Heart left ventricle (tissue), 16 donors: ENCODE results near the gene MRPL58. TPM values are rescaled to one million over a fixed set of nuclear protein-coding genes. Genes with fewer than 3 reads are reported as not detected.
A peak's percentile ranks its signal among the peaks of the same experiment; 100 is the strongest.

ENCODE experiments used
- ATAC-seq, 4 donors: fragments of 200-7000 bp; cut with Tn5 transposase; one replicate each; pipeline ENCODE4 v1.9.1; 2020 to 2022; ENCODE audit warnings: moderate library complexity in 4 of 4, mild to moderate bottlenecking in 3 of 4, moderate number of reproducible peaks in 1 of 4
- DNase-seq, 5 donors: peaks; one replicate each; pipeline ENCODE4 v3.0.0-alpha.2; 2020
- H3K27ac ChIP-seq, 12 donors: fragments of 200-600 bp; sonication (generic) in 4 of 12; one replicate each; pipeline versions ENCODE4 v1.5.0 to v1.8.0; 2016 to 2022; ENCODE audit warnings: mild to moderate bottlenecking in 2 of 12
- H3K27me3 ChIP-seq, 9 donors: fragments of 200-600 bp; sonication (generic) in 2 of 9; one replicate each; pipeline versions ENCODE4 v1.5.1 to v1.8.0; 2016 to 2022; ENCODE audit warnings: mild to moderate bottlenecking in 3 of 9
- H3K36me3 ChIP-seq, 9 donors: fragments of 200-600 bp; sonication (generic) in 2 of 9; one replicate each; pipeline versions ENCODE4 v1.5.0 to v1.8.0; 2018 to 2022; ENCODE audit warnings: mild to moderate bottlenecking in 2 of 9
- H3K4me1 ChIP-seq, 12 donors: fragments of 200-600 bp; sonication (generic) in 4 of 12; one replicate each; pipeline versions ENCODE4 v1.5.0 to v1.8.0; 2016 to 2022; ENCODE audit warnings: mild to moderate bottlenecking in 3 of 12
- H3K4me3 ChIP-seq, 12 donors: fragments of 200-600 bp; sonication (generic) in 4 of 12; one replicate each; pipeline versions ENCODE4 v1.5.0 to v1.8.0; 2017 to 2022; ENCODE audit warnings: mild to moderate bottlenecking in 9 of 12, moderate library complexity in 4 of 12
- H3K9me3 ChIP-seq, 12 donors: fragments of 200-600 bp; sonication (generic) in 4 of 12; one replicate each; pipeline versions ENCODE4 v1.5.0 to v1.8.0; 2016 to 2022; ENCODE audit warnings: mild to moderate bottlenecking in 1 of 12
- POLR2A ChIP-seq, 2 donors: fragments of 450-650 bp; IDR thresholded peaks; one replicate each; pipeline ENCODE4 v1.6.1; 2017; ENCODE audit warnings: antibody characterized with exemption in 2 of 2, mild to moderate bottlenecking in 2 of 2, moderate library complexity in 2 of 2
- WGBS, 4 donors: extraction: QIAGEN DNeasy Blood & Tissue Kit in 2 of 4; methylation state at CpG; one replicate each; pipeline versions ENCODE4 v1.1.5 to v1.1.7; 2013 to 2018; 5-methylcytosine and 5-hydroxymethylcytosine counted together
- intact Hi-C, 10 donors: fragments of 100-400 bp; cut with DNase I; formaldehyde crosslinking; loops; one replicate each; pipeline versions ENCODE4 v1.11.1 to v1.14.2; 2022
- polyA plus RNA-seq, 2 donors: library from polyadenylated mRNA; stranded (reverse); fragments of 200-250 nt; gene quantifications; one replicate each; pipeline ENCODE4 v1.2.3, GENCODE V29; 2013
- total RNA-seq, 9 donors: library from RNA; depleted of rRNA in 2 of 9; stranded (reverse); fragments of >200 nt in 2 of 9; fragmentation: NEBNext Ultra II Directional in 3 of 9; extraction: Animal tissue kit (Norgen Biotek cat#: 25700) in 3 of 9; gene quantifications; one replicate each; pipeline versions ENCODE4 v1.1.0 to v1.2.4, GENCODE V29; 2016 to 2023
- TF ChIP-seq, protein P1 (sequence below), 12 donors: fragments of 200-600 bp; sonication (generic) in 4 of 12; IDR thresholded peaks; one replicate each; pipeline versions ENCODE4 v1.5.0 to v1.8.0; 2018 to 2022; ENCODE audit warnings: antibody characterized with exemption in 12 of 12, mild to moderate bottlenecking in 5 of 12
- donor health status: ischemic (EF 13 %, LVEDD 7.1; RV severe dilation, severe dysfunction).
- donor health status: healthy with polysubstance abuse.
- donor health status: DM: no; HTN: yes; CAD: no.
- donor health status: DM: no; HTN: no; CAD: no.
- donor health status: ischemic (EF 25% LVEDD 6.9; RV normal size, moderate dysfunction).
- donor health status: ischemic (EF 25% LVEDD 5.7; RV mildly dilated, moderate dysfunction).
- donor health status: healthy.
- donor health status: DM: yes; HTN: yes; CAD: no.
- donor health status: ischemic (EF 35%, LVEDD 5.7; RV mildly dilated, moderate dysfunction).
- donor health status: nonischemic (EF 11% LVEDD 7.7; RV severe dilation, severe dysfunction).
- donor health status: DM: yes; HTN: yes; CAD: no.
- donor health status: PGD.
- donor health status: ischemic (EF 29% LVEDD 5.4; RV normal size, mild dysfunction).
- donor health status: nonischemic (EF 23%, LVEDD 6.1; RV moderate dilation, normal function).

MRPL58 gene
- total and polyA plus RNA-seq, 11 donors: 41.0 to 93.8 (median 60.9) TPM

- peaks cover 0 to 43% (median 18%) of the 10 kb centered on the region in 12 donors for H3K4me1 ChIP-seq
- H3K36me3 ChIP-seq: no peaks in the 10 kb centered on the region
- intact Hi-C loops: loop anchor here in 9 of 10 donors (5.0 to 10.0 kb wide), 6 partner anchors 43 to 215 kb away; partner anchors contain the start of genes CDR2L (in 3 of the 9) and HID1 (in 1 of the 9)
These were observed 17.7 kb downstream of the MRPL58 start for GRCh38 chr17:75030161-75030560.

DNA sequence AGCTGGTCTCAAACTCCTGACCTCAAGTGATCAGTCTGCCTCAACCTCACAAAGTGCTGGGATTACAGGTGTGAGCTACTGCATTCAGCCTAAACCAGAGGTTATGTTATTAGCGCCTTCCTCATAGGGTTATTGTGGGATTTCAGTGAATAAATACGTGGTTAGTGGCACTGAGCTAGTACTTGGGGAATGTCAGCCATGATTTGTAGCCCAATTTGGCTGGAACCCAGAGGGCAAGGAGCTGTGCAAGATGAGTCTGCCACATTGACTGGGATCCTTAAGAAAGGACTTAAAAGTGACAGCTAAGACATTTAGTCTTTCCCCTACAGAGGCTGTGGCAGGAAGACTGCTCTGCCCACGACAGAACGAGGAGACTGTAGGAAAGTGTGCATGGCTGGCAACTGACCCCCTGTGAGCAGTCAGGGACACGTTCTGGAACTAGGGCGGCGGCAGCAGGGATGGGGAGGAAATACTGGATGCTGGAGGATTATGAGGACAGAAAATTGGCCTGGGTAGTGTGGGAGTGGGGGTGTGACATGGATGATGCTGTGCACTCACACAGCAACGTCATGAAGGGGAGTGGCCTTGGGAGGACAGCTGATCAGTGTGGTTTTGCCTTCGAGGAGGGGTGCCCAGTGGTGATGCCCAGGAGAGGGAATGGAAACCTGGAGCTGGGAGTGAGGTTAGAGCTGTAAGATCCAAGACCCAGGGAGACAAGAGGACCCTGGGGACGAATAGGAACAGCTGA lies 19.7 kb downstream of the MRPL58 start:
- peaks cover 0 to 48% (median 31%) of the 10 kb centered on the region in 12 donors for H3K4me1 ChIP-seq
- H3K9me3 ChIP-seq: peaks cover 0 to 6% (median 0%) of the 10 kb centered on the region in 12 donors
- TF ChIP-seq, protein P1, sequence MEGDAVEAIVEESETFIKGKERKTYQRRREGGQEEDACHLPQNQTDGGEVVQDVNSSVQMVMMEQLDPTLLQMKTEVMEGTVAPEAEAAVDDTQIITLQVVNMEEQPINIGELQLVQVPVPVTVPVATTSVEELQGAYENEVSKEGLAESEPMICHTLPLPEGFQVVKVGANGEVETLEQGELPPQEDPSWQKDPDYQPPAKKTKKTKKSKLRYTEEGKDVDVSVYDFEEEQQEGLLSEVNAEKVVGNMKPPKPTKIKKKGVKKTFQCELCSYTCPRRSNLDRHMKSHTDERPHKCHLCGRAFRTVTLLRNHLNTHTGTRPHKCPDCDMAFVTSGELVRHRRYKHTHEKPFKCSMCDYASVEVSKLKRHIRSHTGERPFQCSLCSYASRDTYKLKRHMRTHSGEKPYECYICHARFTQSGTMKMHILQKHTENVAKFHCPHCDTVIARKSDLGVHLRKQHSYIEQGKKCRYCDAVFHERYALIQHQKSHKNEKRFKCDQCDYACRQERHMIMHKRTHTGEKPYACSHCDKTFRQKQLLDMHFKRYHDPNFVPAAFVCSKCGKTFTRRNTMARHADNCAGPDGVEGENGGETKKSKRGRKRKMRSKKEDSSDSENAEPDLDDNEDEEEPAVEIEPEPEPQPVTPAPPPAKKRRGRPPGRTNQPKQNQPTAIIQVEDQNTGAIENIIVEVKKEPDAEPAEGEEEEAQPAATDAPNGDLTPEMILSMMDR (IDR thresholded peaks at IDR 0.05): no peak
- no peak for TF ChIP-seq POLR2A (IDR thresholded peaks at IDR 0.05)
- no peaks in the 10 kb centered on the region for H3K36me3 ChIP-seq
- no peaks in the 10 kb centered on the region for H3K27me3 ChIP-seq
- DNase-seq (peak; percentile 69 to 85 (median 78)), ATAC-seq (peak in 3 of 4 donors; percentile 21 to 34 (median 21))
- intact Hi-C loops: loop anchor here in 9 of 10 donors (2.0 to 10.0 kb wide), 7 partner anchors 19 to 217 kb away; partner anchors contain the start of genes CDR2L (in 3 of the 9), HID1 (in 1 of the 9) and MRPL58 (in 1 of the 9)
- peak overlapping the region in 11 of 12 donors; percentile 23 to 96 (median 48) for H3K27ac ChIP-seq
- peak overlapping the region in 10 of 12 donors; percentile 5 to 83 (median 68) for H3K4me3 ChIP-seq
- 20 to 26% (median 25%) methylated on average over 10 of the region's 10 CpGs for WGBS, 4 donors

More at GRCh38 chr17:75030161-75030560, 17.7 kb downstream of the MRPL58 start:
- DNase-seq: no peak
- WGBS, 4 donors: 76 to 94% (median 88%) methylated on average over 8 of the region's 8 CpGs
- Histone ChIP-seq H3K27ac (no peak overlapping the region), H3K9me3 (peaks cover 0 to 6% (median 0%) of the 10 kb centered on the region in 12 donors), H3K4me3 (no peak overlapping the region), H3K27me3 (no peaks in the 10 kb centered on the region)
- no peak for ATAC-seq
- no peak for TF ChIP-seq POLR2A (IDR thresholded peaks at IDR 0.05)
- TF ChIP-seq, protein P1 (IDR thresholded peaks at IDR 0.05): no peak

- Histone ChIP-seq H3K27me3 (no peaks in the 10 kb centered on the region), H3K27ac (peak overlapping the region in 11 of 12 donors; percentile 23 to 96 (median 86)), H3K36me3 (peaks cover 0 to 5% (median 0%) of the 10 kb centered on the region in 9 donors), H3K4me1 (peaks cover 0 to 50% (median 31%) of the 10 kb centered on the region in 12 donors), H3K9me3 (peaks cover 0 to 6% (median 0%) of the 10 kb centered on the region in 12 donors), H3K4me3 (peak overlapping the region in 11 of 12 donors; percentile 5 to 83 (median 68))
- peak in 4 of 5 donors; percentile 47 to 56 (median 50) for DNase-seq
- intact Hi-C loops: loop anchor here in 9 of 10 donors (2.0 to 10.0 kb wide), 7 partner anchors 20 to 218 kb away; partner anchors contain the start of genes CDR2L (in 3 of the 9), HID1 (in 1 of the 9) and MRPL58 (in 1 of the 9)
- no peak for ATAC-seq
- 8 to 13% (median 12%) methylated on average over 13 of the region's 13 CpGs for WGBS, 4 donors
- TF ChIP-seq, protein P1 (IDR thresholded peaks at IDR 0.05): no peak
These were observed 20.3 kb downstream of the MRPL58 start for GRCh38 chr17:75032720-75033280.
